ENCODE data around the gene AP2A2.

Gene AP2A2

DNA sequence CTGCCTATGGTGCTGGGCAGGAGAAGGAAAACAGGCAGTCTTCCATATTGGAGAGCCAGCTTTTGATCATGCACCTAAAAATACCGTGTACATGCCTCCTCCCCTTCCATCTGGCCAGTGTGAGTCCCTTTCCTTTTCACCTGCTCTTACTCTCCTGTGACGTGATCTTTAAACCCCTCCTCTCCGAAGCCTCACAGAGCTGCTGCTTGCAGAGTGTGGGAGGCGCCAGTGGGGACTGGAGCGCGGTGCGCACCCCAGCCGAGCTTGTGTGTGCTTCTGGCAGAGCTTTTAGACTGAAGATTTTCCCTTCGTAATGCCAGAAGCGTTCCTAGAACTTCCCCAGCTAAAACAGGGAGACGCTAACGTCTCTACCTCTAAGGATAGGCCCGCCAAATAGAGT lies 81.1 kb downstream of the AP2A2 start:
- Histone ChIP-seq H3K36me3 (peaks cover 99% of the 10 kb centered on the region), H3K4me3 (ENCODE audit: low read depth in 1 of 2, low read length in 1 of 2) (no peak overlapping the region), H3K27ac (no peak overlapping the region), H3K27me3 (no peaks in the 10 kb centered on the region), H3K4me1 (ENCODE audit: control insufficient read depth in 1 of 2, insufficient read depth in 1 of 2, low read depth in 1 of 2, low read length in 1 of 2) (no peaks in the 10 kb centered on the region), H3K9me3 (no peaks in the 10 kb centered on the region)
- TF ChIP-seq, protein P1, sequence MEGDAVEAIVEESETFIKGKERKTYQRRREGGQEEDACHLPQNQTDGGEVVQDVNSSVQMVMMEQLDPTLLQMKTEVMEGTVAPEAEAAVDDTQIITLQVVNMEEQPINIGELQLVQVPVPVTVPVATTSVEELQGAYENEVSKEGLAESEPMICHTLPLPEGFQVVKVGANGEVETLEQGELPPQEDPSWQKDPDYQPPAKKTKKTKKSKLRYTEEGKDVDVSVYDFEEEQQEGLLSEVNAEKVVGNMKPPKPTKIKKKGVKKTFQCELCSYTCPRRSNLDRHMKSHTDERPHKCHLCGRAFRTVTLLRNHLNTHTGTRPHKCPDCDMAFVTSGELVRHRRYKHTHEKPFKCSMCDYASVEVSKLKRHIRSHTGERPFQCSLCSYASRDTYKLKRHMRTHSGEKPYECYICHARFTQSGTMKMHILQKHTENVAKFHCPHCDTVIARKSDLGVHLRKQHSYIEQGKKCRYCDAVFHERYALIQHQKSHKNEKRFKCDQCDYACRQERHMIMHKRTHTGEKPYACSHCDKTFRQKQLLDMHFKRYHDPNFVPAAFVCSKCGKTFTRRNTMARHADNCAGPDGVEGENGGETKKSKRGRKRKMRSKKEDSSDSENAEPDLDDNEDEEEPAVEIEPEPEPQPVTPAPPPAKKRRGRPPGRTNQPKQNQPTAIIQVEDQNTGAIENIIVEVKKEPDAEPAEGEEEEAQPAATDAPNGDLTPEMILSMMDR (IDR thresholded peaks at IDR 0.05): no peak

DNA sequence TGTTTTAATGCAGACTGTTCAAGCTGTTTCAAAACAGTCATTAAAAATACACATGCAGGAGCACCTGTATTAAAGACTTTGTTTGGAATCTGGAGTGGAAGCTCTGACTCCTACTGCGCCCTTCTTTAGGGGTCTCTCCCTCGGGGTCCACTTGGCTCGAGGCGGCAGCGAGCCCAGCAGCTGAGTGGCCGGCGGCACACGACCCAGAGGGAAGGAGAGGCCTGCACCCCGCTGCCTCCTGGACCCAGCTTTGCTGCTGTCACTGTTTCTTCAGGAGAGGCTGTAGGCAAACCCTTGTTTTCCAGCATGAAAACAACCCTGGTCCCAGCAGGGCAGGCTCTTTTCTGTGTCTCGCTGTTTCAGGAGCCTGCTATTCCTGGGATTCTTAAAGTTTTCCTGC lies 81.6 kb downstream of the AP2A2 start:
- Histone ChIP-seq H3K27me3 (no peaks in the 10 kb centered on the region), H3K4me1 (ENCODE audit: control insufficient read depth in 1 of 2, insufficient read depth in 1 of 2, low read depth in 1 of 2, low read length in 1 of 2) (no peaks in the 10 kb centered on the region), H3K4me3 (ENCODE audit: low read depth in 1 of 2, low read length in 1 of 2) (no peak overlapping the region), H3K9me3 (no peaks in the 10 kb centered on the region), H3K36me3 (peaks cover 99% of the 10 kb centered on the region), H3K27ac (no peak overlapping the region)
- TF ChIP-seq, protein P1 (IDR thresholded peaks at IDR 0.05): no peak

DNA sequence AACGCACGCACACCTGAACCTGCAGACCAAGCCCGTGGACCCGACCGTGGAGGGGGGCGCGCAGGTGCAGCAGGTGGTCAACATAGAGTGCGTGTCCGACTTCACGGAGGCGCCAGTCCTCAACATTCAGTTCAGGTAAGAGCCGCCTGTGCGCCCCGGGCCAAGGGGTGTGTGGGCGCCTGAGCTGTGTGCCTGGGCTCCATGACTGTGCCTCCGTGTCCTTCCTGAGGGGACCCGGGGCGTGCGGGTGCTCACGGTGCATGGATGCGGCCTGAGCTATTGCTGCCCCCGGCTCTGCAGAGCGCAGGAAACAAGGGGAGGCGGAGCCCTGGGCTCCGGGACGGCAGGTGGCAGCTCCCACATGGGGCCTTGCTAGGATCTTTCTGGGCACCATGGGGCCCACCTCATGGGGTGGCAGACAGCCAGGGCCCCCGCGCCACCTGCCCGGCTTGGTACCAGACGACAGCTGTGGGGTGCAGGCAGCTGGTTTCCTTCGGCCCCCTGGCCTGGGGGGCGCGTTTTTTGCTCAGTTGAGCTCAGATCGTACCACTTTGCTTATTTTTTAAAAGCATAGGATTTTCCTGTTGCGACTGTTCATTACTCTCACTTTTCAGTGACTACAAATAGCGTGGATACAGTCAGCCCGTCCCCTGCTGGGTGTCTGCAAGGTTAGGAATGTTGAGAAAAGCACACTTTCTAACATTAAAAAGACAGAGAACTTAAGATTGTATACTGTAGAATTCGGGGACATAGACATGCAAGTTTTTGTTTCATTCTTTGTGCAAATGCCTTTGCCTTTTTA lies 82.5 kb downstream of the AP2A2 start:
- Histone ChIP-seq H3K9me3 (no peaks in the 10 kb centered on the region), H3K27ac (no peak overlapping the region), H3K27me3 (no peaks in the 10 kb centered on the region), H3K4me3 (ENCODE audit: low read depth in 1 of 2, low read length in 1 of 2) (no peak overlapping the region), H3K36me3 (peaks cover 93% of the 10 kb centered on the region), H3K4me1 (ENCODE audit: control insufficient read depth in 1 of 2, insufficient read depth in 1 of 2, low read depth in 1 of 2, low read length in 1 of 2) (no peaks in the 10 kb centered on the region)
- TF ChIP-seq, protein P1 (IDR thresholded peaks at IDR 0.05): no peak

DNA sequence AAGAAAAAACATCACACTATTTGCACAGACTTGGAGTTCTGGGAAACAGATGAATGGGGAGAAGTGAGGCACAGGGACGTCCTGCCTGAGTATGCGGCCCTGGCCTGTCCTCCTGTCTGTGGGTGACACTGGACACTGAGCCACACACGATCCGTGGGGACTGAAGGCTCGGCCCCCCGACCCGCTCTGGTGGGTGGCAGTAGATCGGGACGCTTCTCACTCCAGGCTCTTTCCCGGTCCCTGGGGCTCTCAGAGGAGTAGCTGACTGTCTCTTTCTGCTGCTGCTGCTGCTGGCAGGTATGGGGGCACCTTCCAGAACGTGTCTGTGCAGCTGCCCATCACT lies 83.1 kb downstream of the AP2A2 start:
- H3K4me1 ChIP-seq (ENCODE audit: control insufficient read depth in 1 of 2, insufficient read depth in 1 of 2, low read depth in 1 of 2, low read length in 1 of 2): no peaks in the 10 kb centered on the region
- H3K36me3 ChIP-seq: peaks cover 93% of the 10 kb centered on the region
- H3K4me3 ChIP-seq (ENCODE audit: low read depth in 1 of 2, low read length in 1 of 2): no peak overlapping the region
- no peaks in the 10 kb centered on the region for H3K27me3 ChIP-seq
- H3K27ac ChIP-seq: no peak overlapping the region
- no peaks in the 10 kb centered on the region for H3K9me3 ChIP-seq
- TF ChIP-seq, protein P1 (IDR thresholded peaks at IDR 0.05): no peak

DNA sequence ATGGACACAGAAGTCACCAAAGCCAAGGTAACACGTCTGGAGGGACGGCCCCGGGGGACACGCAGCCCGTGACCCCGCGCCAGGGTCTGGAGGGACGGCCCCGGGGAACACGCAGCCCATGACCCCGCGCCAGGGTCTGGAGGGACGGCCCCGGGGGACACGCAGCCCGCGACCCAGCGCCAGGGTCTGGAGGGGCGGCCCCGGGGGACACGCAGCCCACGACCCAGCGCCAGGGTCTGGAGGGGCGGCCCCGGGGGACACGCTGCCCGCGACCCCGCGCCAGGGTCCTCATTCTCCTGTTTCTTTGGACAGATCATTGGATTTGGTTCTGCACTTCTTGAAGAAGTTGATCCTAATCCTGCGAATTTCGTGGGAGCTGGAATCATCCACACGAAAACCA lies 83.7 kb downstream of the AP2A2 start:
- H3K27me3 ChIP-seq: no peaks in the 10 kb centered on the region
- peaks cover 88% of the 10 kb centered on the region for H3K36me3 ChIP-seq
- no peaks in the 10 kb centered on the region for H3K9me3 ChIP-seq
- no peak overlapping the region for H3K27ac ChIP-seq
- TF ChIP-seq, protein P1 (IDR thresholded peaks at IDR 0.05): no peak
- H3K4me3 ChIP-seq (ENCODE audit: low read depth in 1 of 2, low read length in 1 of 2): no peak overlapping the region
- no peaks in the 10 kb centered on the region for H3K4me1 ChIP-seq (ENCODE audit: control insufficient read depth in 1 of 2, insufficient read depth in 1 of 2, low read depth in 1 of 2, low read length in 1 of 2)

Measured in neutrophil (primary cell).